ENCODE results near the gene PRKAG3.

The PRKAG3 gene

DNA sequence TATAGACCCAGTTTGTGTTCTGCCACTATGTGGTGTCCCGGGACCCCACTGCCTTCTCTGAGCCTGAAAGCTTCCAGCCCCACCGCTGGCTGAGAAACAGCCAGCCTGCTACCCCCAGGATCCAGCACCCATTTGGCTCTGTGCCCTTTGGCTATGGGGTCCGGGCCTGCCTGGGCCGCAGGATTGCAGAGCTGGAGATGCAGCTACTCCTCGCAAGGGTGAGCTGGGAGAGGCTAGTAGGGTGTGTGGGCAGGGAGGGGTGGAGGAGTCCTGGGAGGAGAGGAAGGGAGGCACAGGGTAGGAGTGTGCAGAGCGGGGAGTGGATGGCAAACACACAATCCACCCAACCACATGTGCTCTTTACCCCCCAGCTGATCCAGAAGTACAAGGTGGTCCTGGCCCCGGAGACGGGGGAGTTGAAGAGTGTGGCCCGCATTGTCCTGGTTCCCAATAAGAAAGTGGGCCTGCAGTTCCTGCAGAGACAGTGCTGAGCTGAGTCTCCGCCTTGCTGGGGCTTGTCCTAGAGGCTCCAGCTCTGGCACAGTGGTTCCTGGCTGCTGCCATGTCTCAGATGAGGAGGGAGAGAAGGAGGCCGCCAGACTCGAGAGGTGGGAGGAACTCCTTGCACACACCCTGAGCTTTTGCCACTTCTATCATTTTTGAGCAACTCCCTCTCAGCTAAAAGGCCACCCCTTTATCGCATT is 16.9 kb downstream of the PRKAG3 start:
- DNase-seq (ENCODE audit: low spot score) = no peak

DNA sequence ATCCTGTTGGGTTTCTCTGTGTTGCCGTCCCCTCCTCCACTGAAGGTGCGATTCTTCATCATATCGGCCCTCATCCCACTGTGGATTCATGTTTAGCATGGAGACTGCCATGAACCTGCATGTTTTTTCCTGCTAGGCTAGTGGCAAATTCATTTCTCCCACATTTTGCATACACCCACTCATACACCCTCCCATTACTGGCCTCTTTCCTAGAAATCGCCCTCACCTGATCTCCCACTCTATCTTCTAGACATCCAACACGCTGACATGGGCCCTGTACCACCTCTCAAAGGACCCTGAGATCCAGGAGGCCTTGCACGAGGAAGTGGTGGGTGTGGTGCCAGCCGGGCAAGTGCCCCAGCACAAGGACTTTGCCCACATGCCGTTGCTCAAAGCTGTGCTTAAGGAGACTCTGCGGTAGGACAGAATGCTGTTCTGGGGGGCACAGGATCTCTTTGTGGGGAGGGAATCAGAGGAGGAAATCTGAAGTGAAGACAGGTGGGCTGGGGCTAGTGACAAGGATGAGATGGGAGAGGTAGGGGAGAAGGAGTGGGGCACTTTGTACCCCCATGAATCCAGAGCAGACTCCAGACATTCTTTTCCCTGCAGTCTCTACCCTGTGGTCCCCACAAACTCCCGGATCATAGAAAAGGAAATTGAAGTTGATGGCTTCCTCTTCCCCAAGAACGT is 17.7 kb downstream of the PRKAG3 start:
- DNase-seq (ENCODE audit: low spot score) = no peak

DNA sequence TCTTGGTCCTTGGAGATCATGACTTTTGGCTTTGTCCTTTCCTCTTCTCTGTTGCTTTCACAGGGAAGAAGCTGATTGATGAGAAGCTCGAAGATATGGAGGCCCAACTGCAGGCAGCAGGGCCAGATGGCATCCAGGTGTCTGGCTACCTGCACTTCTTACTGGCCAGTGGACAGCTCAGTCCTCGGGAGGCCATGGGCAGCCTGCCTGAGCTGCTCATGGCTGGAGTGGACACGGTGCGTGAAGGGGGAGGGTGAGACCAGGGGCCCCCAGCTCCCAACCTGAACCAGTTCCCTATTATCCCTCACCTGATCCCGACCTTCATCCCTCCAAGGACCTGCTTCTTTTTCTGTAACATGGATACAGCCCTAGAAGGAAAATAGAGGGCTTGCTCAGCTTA is 18.7 kb downstream of the PRKAG3 start:
- DNase-seq (ENCODE audit: low spot score) = no peak

DNA sequence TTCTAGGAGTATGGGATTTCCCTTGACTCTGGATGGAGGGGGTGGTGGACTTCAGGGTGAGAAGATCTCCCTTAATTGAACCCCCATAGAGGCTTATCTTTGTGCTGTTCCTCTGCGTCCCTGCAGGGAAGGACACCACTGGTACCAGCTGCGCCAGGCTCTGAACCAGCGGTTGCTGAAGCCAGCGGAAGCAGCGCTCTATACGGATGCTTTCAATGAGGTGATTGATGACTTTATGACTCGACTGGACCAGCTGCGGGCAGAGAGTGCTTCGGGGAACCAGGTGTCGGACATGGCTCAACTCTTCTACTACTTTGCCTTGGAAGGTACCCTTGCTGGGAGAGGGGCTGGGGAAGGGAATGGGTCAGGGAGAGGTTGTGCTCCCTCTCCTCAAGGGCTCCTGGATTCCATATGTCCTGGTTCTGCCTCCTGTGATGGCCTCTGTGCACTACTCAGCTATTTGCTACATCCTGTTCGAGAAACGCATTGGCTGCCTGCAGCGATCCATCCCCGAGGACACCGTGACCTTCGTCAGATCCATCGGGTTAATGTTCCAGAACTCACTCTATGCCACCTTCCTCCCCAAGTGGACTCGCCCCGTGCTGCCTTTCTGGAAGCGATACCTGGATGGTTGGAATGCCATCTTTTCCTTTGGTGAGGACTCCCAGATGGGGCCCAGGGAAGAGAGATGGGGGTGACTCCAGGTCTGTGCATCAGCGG is 19.3 kb downstream of the PRKAG3 start:
- DNase-seq (ENCODE audit: low spot score) = no peak

DNA sequence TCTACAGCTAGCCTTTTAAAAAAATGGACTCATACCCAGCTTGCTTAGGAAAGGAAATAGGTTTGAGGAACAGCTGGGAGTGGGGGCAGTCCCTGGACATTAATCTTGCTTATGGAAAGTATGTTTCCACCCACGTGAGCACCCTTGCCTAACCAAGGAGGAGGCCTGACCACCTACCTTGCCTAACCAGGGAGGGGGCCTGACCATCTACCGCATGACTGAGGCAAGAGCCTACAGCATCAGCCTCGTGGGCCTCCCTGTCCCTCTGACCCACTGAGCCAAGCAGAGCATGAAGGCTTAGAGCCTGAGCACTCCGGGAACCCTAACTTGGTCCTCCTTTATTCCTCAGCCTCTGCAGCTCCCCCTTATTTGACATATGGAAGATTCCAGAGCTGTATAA is 20.2 kb downstream of the PRKAG3 start:
- no peak for DNase-seq (ENCODE audit: low spot score)

DNA sequence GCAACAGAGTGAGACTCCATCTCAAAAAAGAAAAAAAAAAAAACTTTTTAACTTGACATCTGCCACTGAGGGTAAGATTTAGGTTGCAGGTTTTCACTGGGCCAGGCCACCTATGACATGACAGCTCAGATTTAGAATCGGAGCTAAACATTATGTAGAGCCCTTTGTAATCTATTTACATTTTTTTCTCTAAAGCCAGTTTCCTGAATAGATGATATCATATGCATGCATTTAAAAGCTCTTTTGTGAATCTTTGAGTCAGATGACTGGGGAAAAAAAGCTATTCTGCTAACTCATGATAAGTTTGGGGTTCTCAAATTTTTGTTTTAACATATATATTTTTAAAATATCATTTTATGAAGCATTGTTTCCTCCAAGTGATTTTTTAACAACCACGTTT is 21.3 kb downstream of the PRKAG3 start:
- DNase-seq (ENCODE audit: low spot score) = no peak

DNA sequence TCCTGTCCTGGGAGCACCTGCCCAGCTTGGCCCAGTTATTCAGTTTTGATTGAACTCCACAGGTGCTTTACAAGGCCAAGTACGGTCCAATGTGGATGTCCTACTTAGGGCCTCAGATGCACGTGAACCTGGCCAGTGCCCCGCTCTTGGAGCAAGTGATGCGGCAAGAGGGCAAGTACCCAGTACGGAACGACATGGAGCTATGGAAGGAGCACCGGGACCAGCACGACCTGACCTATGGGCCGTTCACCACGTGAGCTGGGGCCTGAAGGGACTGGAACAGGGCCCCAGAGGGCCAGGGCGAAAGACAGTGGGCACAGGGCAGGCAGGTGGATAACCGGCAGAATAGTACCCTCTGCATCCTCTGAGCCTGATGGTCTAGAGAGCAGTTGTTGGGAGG is 22.1 kb downstream of the PRKAG3 start:
- DNase-seq (ENCODE audit: low spot score) = no peak

DNA sequence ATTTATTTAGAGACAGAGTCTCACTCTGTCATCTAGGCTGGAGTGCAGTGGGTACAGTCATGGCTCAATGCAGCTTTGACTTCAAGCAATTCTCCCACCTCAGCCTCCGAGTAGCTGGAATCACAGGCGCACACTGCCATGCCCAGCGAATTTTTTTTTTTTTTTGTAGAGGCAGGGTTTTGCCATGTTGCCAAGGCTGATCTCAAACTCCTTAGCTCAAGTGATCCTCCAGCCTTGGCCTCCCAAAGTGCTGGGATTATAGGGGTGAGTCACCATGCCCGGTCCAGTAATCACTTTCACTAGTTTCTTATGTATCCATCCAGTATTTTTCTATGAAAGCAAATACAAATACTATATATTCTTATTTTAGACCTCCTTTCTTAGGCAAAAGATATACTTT is 24.0 kb downstream of the PRKAG3 start:
- no peak for DNase-seq (ENCODE audit: low spot score)

DNA sequence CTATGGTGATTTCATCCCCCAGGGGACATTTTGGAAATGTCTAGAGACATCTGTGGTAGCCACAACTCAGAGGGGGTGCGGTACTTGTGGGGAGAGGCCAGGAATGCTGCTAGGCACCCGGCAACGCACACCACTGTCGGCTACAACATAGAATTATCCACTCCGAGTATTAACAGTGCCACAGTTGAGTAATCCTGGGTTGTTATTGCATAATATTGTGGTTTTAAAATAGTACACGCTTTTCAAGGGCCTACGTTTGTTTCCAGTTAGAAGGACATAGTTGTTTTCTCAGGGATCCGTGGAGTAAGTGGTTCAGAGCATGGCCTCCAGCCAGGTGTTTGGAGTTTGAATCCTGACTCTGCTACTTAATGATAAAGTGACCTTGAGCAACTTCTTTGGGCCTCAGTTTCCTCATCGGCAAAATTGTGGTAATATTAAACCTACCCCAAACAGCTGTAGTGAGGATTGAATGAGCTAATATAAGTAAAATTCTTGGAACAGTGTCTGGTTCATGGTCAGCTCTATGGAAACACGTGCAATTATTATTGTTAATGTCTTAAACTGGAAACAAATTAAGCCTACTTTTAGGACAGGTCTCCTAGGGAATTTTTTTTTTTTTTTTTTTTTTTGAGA is 25.1 kb downstream of the PRKAG3 start:
- DNase-seq (ENCODE audit: low spot score) = peak; percentile 97

DNA sequence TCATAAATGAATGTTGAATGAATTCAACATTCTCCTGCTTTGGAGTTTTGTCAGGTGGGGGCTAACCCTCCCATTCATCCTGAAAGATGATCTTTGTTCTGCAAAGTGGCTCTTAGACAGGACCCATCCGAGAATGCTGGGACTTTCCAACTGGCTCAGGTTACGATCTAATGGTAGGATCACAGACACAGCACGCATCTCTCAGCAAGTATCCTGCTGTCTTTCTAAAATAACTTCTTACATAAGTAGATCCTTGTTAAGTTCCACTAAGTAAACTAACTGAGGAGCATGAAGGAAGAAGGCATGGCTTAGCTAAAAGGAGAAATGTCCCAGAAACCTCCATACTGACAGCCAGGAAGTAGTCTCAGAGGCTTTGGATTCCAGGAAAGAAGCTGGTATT is 26.0 kb downstream of the PRKAG3 start:
- no peak for DNase-seq (ENCODE audit: low spot score)

DNA sequence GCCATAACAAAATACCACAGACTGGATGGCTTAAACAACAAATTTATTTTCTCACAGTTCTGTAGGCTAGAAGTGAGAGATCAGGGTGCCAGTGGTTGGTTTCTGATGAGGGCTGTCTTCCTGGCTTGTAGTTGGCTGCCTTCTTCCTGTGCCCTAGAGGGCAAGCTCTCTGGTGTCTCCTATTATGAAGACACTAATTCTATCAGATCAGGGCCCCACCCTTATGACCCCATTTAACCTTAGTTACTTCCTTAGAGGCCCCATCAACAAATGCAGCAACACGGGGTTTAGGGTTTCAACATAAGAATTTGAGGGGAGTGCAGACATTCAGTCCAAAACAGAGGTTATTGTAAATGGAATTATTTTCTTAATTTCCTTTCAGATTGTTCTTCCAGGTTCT is 26.8 kb downstream of the PRKAG3 start:
- DNase-seq (ENCODE audit: low spot score) = no peak

DNA sequence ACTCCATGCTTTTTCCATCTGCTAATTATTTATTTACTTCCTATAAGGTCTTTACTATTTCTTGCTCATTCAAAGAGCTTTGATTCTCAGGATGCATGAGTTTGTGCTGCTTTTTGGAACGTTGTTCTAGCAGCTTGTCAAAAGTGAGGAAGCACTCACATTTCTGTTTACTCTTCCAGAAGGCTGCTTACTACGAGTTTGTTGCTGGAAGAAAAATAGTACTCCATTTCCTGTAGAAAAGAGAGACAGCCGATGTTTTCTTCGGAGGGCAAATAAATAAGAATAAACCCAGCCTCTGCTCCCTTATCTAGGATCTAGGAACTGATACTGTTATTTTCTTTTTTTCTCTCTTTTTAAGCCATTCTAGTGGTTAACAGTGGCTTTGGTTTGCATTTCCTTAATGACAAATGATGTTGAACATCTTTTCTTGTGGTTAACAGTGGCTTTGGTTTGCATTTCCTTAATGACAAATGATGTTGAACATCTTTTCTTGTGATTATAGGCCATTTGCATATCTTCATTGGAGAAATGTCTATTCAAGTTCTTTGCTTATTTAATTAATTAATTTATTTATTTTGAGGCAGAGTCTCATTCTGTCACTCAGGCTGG is 29.1 kb downstream of the PRKAG3 start:
- DNase-seq (ENCODE audit: low spot score) = no peak

DNA sequence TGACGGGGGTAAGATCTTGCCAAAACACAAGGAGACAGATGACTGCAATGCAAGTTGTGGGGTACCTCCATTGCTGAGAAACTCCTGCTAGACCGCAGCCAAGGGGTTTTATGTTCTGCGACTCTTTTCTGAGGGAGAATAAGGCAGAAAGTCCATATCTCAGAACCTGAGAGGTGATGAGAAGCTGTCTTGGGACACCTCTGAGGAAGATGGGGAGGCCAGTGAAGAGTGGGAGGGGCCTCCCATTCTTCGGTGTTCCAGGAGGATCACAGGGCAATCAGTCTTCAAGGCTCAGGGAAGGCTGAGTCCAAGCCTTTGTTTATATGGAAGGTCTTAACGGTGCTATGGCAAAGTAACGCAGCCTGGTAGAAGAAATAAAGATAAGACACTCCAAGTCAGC is 31.6 kb downstream of the PRKAG3 start:
- DNase-seq (ENCODE audit: low spot score) = no peak

DNA sequence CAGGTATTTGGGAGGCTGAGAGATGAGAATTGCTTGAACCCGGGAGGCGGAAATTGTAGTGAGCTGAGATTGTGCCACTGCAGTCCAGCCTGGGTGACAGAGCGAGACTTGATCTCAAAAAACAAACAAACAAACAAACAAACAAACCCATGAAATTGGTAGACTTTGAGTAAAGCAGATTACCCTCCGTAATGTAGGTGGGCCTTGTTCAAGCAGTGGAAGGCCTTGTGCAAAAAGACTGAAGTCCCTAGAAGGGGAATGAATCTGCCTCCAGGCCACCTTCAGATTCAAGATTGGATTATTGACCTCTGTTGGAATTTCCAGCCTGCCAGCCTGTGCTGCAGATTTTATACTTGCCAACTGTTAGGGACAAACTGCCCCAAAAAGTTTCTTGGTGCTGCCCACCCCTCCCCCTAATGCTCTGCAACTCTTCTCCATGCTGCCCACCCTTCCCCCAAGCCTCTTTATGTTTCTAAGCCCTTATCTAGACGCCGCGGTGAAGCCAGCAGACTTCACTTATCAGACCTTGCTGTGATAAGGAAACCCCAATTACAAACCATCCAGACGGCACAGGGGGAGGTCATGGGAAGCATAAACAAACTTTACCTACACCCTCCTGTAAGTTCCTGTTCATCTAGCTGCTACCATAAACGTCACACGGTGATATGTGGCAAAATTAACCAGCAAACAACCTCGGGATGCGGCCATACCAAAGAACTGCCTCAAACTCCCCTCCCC is 32.7 kb downstream of the PRKAG3 start:
- DNase-seq (ENCODE audit: low spot score) = no peak

DNA sequence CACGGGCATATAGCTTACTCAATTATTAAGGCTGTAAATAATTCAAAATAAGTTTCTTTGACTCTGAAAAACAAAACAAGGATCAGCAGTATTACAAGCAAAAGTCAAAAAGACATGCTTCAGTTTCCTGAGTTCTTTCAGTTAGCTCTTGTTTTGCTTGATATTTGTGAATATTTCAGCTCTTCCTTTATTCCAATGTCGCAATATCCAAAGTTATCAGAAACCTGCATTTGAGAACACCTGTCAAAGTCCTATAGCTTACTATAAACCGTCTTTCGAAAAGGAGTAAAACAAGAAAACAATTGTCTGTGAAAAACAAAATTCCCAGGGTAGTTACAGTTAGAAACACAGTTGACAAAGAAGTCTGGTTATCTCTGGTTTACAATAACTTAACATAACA is 34.9 kb downstream of the PRKAG3 start:
- no peak for DNase-seq (ENCODE audit: low spot score)

DNA sequence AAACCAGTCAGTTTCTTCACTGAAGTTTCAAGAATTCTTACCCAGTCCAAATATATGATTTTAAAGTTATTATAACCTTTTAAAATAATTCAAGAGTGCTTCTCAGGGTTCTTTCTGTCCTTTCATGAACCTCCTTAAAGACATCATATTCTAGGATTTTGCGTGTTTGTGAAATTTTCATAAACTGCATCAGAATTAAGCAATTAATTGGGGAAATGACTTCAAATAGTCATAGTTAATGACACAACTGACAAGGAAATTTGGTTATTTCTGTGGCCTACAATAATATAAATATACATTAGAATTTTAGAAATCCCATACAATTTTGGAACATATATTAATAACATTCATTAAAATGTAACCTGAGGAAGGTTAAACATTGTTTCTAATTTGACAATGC is 39.2 kb downstream of the PRKAG3 start:
- DNase-seq (ENCODE audit: low spot score) = no peak

DNA sequence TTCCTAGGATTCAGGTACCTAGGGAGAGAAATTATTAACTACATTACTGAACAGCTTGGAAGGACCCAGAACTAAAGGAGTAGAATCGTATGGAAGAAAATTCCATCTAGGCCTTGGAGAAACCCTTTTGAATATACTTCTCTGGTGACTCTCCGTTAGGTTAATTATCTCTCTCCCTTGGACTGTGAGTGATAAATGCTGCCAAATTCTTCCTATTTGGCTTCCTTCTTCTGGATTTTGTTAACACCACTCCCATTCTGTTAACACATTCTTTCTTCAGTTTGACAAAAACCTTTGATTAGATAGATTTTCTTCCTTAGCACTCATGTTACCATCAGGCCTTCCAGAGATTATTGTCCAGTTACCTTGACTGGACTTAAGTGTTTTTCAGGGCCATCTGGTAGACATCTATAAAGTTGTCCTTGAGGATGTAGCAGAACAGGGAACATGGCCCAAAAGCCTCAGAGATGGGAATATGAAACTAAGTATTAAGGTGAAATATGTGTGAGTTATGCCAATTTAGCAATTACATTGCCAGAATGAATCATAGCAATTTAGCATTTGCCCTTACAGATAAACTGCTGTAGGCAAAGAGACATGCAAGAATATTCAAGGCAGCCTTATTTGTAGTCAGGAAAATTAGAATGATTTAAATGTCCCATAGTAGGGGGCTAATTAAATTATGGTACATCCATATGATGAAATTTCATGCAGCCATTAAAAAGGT is 42.9 kb downstream of the PRKAG3 start:
- DNase-seq (ENCODE audit: low spot score) = no peak

DNA sequence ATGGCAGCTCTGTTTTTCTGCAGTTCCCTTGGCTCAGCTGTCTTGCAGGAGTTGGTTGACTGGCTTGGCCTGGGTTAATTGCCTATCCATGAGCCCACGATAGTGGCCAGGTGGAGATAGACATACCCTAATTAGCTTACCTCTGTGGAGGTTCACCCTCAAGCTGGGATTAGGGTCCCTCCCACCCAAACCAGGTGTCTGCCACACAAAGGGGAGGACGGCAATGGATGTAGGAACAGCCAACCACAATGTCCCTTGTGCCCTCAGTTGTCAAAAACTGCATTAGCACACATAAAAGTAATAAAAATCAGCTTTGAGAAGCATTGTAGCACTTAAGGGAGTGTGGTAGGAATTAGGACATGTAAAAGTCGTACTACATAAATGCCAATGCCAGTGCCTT is 45.5 kb downstream of the PRKAG3 start:
- no peak for DNase-seq (ENCODE audit: low spot score)

DNA sequence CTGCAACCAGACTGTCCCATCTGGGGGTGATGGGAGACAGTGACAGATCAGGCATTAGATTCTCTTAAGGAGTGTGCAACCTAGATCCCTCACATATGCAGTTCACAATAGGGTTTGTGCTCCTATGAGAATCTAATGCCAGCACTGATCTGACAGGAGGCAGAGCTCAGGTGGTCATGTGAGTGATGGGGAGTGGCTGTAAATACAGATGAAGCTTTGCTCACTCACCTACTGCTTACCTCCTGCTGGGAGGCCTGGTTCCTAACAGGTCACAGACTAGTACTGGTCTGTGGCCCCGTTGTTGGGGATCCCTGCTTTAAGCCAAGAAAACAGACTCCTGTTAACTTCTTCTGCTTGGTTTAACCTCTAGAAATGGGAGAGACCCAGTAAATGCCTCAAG is 46.5 kb downstream of the PRKAG3 start:
- no peak for DNase-seq (ENCODE audit: low spot score)

DNA sequence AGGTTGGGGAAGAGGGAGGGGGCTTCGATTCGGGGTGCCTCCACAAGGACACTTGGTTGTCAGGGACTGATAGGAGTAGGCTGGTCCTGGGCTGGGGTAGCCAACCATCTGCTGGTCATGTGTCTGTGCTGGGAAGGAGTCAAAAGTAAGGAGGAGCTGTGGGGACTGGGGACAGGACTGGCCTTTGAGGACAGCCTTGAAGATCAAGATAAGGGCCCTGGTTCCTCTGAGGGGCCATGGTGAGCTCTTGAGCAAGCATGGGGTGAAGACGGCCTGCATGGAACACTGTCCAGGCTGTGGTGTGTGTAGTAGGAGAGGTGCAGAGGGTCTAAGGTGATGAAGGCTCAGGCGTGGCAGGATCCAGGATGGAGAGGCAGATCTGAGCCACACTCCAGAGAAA is 47.9 kb downstream of the PRKAG3 start:
- no peak for DNase-seq (ENCODE audit: low spot score)

DNA sequence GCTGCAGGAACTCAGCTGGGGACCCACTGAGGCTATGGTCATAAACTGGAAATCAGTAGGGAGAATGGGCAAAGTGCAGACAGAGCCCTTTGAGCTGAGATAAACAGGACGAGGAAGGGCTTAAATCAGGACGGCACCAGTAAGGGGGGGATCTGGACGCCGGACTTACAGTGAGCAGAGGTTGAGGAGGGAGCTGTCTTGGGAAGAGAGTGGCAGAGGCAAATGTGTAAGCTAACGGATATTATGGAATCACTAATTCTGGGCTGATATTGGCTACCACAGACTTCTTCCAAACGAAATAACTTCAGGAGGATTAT is 49.1 kb downstream of the PRKAG3 start:
- no peak for DNase-seq (ENCODE audit: low spot score)
